ENCODE measurements around the gene CELSR3.

Gene CELSR3, protein sequence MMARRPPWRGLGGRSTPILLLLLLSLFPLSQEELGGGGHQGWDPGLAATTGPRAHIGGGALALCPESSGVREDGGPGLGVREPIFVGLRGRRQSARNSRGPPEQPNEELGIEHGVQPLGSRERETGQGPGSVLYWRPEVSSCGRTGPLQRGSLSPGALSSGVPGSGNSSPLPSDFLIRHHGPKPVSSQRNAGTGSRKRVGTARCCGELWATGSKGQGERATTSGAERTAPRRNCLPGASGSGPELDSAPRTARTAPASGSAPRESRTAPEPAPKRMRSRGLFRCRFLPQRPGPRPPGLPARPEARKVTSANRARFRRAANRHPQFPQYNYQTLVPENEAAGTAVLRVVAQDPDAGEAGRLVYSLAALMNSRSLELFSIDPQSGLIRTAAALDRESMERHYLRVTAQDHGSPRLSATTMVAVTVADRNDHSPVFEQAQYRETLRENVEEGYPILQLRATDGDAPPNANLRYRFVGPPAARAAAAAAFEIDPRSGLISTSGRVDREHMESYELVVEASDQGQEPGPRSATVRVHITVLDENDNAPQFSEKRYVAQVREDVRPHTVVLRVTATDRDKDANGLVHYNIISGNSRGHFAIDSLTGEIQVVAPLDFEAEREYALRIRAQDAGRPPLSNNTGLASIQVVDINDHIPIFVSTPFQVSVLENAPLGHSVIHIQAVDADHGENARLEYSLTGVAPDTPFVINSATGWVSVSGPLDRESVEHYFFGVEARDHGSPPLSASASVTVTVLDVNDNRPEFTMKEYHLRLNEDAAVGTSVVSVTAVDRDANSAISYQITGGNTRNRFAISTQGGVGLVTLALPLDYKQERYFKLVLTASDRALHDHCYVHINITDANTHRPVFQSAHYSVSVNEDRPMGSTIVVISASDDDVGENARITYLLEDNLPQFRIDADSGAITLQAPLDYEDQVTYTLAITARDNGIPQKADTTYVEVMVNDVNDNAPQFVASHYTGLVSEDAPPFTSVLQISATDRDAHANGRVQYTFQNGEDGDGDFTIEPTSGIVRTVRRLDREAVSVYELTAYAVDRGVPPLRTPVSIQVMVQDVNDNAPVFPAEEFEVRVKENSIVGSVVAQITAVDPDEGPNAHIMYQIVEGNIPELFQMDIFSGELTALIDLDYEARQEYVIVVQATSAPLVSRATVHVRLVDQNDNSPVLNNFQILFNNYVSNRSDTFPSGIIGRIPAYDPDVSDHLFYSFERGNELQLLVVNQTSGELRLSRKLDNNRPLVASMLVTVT (N-terminal part only)

DNA sequence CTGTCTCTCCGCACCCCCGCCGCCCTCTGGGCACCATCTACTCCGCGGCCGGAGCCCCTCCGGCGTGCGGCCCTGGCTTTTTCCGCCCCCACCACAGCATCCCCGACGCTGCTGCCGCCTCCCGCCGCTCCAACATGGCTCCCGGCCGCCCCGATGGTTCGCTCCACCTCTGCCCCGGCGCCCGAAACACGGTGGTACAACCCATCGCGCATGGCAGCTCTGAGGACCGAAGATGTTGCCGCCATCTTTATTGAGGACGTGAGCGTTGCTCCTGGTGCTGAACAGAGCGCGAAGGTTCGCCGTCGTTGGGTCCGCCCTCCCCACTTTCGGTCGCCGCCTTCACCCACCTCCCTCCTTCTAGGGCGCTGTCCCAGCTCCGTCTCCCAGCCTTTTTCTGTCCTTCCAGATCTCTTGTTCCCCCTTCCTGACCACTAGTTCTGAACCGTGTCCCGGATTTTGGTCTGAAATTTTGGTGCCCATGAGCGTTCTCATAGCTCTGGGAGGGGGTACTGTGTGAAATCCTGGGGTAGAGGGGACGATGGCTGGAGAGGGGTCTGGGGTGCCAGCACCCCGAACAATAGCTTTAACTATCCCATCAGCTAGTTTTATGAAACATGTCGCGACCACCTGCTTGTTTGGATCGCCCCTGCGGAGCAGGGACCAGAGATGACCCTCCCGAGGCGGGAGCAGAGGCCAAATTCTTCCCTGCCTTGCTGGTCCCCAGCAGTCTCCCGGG, at the start of gene CELSR3:
Gene CELSR3, minus strand, starts transcription at position 134 of the 736 bp plus-strand sequence. CDS start 252 bp downstream, outside the sequence.
- DNase-seq (ENCODE audit: low read depth), result peak; percentile 93

DNA sequence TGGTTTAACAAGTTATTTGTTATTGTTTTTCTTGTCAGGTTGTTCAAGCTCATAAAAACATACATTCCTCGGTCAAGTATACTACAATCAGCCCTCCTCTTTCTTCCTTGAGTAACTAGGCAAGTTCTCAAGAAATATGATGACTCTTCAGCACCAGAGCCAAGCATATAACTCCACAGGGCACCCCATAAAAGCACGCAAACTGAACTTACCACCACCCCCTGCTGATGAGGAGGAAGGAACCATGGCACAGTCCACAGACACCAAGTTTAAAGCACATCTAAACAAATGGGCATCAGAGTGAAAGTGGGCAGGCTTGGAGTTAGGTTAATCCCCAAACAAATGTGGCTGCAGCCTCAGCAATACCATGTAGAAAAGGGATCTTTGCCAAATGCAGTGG, 49.0 kb upstream of the CELSR3 start:
- DNase-seq (ENCODE audit: low read depth), result peak; percentile 19

DNA sequence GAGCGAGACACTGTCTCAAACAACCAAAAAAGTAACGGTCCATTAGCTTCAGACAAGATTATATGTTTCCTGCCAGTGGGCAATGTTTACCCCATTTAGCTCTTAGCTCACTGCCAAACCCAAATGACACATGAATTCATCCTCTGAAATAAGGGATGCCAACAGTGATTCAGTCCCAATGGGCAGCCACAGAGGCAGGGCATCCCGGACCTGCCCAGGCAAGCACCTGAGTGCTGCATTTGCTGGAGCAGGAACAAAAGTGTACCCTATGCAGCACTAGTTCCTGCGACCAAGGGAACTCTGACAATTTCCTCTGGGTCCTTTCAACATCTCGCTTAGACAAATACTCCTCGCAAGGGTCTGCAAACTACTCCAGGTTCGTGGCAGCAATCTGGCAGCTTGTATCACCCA, 46.4 kb upstream of the CELSR3 start:
- no peak for DNase-seq (ENCODE audit: low read depth)

DNA sequence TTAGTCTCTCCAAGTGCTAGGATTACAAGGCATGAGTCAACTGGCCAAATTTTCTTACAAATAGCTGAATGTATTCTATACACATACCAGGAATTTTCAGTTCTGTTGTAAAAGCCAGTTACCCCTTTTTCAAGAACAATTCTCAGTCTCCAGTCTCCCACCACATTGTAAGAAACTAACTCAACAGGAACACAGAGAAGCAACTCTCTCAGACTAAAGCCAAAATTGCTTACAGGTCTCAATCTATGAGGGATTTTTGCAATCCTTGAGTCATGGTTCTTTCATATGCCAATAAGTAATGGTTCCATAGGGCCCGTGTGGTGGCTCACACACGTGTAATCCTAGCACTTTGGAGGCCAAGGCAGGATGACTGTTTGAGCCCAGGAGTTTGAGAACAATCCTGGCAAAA, 45.8 kb upstream of the CELSR3 start:
- peak; percentile 55 for DNase-seq (ENCODE audit: low read depth)

DNA sequence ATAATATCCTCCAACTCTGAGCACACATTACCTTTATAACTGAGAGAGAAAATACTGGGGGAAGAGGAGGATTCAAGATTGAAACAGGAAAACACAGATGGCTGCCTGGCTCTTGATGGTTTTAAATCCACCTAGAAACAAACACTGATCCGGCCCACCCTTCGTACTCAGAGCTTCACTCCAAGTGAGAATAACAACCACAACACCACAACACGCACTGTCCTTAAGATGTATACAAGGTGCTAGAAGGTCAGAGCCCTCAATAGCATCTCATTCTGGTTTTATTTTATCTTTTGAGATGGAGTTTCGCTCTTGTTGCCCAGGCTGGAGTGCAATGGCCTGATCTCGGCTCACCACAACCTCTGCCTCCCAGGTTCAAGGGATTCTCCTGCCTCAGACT, 44.5 kb upstream of the CELSR3 start:
- no peak for DNase-seq (ENCODE audit: low read depth)

DNA sequence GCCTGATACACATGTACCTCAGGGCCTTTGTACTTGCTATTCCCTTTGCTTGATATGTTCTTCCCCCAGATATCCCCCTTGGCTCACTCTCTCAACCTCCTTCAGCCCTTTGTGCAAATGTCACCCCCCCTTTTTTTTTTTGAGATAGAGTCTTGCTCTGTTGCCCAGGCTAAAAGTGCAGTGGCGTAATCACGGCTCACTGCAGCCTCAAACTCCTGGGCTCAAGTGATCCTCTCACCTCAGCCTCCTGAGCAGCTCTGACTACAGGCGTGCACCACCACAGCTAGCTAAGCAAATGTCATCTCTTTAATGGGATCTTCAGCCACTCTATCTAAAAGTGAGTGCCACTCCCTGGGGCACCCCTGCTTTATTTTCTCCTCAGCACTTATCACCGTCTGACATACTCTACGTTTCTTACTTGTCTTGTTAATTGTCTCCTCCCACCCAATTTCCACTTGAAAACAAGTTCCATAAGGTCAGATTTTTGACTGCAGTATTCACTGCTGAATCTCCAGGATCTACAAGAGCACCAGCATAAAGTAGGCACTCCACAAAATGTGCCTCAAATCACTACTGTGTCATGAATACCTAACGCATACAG, 39.7 kb upstream of the CELSR3 start:
- DNase-seq (ENCODE audit: low read depth), result no peak

DNA sequence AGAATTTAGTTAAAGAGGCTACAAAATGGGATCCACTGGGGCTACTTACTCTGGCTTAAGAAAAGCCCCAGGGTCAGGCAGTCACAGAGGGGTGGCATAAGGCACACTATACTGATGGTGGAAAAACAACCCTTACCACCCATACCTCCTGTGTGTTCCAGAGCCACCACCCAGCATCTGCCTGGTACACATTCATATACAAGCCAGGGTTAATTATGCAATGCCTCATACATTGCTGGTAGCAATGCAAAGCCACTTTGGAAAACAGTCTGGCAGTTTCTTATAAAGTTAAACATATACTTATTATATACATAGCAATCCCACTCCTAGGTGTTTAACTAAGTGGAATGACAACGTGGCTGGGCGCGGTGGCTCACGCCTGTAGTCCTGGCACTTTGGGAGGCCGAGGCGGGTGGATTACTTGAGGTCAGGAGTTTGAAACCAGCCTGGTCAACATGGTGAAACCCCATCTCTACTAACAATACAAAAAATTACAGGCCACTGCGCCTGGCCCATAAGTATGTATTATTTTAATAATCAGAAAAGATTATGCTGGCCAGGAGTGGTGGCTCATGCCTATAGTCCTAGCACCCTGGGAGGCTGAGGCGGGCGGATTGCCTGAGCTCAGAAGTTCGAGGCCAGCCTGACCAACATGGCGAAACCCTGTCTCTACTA, 38.2 kb upstream of the CELSR3 start:
- DNase-seq (ENCODE audit: low read depth), result no peak

DNA sequence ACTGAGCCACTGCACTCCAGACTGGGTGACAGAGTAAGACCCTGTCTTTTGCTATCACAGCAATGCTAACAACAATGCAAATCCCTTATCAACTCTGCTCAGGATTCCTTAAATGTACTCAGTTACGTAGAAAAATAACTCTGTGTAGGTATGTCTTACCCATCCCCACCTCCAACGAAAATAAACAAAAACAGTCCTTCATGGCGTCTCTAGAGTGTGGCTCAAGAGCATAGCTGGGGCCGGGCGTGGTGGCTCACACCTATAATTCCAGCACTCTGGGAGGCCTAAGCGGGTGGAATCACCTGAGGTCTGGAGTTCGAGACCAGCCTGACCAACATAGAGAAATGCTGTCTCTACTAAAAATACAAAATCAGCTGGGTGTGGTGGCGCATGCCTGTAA, 36.2 kb upstream of the CELSR3 start:
- DNase-seq (ENCODE audit: low read depth), result no peak

DNA sequence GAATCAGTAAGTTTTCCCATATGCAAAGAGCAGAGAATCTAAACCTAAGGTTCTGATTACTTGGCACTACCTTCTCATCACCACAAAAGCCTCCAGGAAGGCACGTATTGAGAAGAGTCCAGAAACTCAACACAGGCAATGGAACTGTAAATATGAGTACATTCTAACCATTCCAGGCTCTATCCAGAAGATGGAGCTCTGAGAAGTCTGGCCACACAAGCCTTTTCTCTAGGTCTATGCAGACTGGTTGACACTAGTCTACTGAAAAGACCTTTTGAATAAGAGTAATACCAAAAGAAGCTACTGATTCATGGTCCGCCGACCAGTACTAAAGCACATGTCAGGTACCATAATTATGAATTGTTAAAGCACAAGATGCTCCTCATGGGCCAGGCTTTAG, 35.3 kb upstream of the CELSR3 start:
- DNase-seq (ENCODE audit: low read depth), result no peak

DNA sequence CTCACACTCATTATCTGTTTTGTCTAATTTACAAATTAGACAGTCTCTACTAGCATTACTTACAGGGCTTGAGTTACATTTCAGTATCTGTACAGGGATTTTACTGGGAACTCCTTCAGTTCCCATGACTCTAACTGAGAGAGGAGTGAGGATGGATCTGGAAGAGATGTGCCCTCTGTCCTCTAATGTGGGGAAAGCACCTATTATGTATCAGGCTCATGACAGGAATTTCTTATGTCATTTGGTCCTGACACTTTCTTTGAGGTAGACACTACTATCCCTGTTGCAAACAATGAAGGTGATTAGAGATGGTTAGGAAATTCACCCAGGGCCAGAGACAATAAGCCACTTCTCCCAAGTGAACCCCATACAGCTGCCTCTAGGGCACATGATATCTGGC, 33.9 kb upstream of the CELSR3 start:
- no peak for DNase-seq (ENCODE audit: low read depth)

DNA sequence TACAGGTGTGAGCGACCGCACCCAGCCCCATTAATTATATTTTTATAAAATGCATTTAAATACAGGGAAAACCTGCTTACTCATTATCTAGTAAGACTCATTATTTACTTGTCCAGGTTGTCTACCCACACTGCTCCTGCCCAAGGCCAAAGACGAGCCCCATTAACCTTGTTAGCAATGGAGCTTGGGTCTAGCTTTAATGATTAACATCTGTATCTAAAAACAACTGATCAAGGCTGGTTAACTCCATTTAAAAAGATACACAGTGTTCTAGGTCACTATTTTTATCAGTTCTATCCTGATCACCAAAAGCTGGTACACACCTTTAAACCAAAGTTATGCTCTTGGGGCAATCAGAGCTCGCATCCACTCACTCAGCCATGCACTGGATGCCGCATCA, 33.5 kb upstream of the CELSR3 start:
- DNase-seq (ENCODE audit: low read depth), result no peak

DNA sequence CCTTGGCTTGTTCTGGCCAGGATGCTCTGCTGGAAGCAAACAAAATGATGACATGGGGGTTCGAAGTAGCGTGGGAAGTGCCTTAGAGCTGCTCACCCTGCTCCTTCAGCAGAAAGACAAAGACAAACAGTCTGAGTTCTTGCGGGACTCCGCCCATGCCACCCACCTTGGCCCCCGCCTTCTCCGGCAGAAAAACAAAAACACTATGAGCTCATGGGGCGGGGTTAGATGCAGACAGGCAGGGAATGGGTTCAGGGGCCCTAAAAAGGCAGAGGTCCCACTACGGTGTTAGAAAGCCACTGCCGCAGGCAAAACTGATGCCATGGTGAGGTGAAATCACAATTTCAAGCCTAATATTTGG, 32.7 kb upstream of the CELSR3 start:
- peak; percentile 71 for DNase-seq (ENCODE audit: low read depth)

DNA sequence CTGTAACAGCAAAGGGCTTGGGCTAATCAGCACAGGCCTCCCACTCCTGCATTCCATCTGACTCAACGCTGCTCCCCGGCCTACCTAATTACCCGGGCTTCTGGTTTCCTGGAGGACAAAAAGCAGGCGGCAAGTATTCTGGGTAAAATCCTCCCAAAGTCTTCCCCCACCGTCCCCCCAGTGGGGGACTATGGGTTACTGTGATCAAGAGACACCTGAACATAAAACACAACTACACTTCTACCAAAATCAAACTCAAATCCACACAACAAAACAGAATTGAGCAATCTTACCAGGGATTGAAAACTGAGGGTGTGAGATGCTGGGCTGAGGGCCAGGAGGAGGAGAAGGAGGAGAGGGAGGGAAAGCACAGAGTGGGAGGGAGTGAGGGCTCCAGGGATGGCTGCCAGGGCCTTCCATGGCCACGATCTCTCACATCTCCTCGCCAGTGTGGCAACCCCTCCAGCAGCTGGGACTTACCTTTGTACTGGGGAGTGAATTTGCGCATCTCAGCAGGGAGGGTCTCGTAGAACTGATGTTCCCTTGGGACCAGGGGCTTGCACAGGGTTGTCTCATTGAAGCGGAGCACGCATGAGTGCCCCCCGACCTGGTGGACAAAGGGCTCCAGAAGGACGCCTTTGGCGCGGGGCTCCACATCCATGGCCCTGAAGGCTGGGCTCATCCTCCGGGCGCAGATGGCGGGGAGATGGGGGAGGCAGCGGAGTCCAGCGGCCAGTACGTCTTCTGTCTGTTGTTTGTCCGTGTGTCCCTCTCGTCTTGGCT, 32.1 kb upstream of the CELSR3 start:
- peak; percentile 89 for DNase-seq (ENCODE audit: low read depth)

DNA sequence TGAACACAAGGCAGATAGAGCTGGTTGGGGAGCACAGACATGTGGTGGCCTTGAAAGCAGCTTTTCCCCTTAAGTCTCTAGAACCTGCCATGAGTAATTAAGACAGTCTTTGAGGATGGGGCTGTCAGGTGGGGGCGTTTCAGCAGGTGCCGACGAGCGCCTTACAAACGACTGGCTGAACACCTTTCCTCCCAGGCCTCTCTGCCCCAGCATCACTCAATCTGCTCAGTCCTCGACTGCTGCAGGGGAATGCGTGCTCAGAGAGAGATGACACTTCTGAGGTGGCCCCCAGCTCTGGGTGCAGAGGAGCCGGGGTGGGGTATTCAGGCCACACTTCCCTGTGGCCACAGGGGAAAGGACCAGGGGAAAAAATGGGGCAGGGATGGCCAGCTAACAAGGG, 31.1 kb upstream of the CELSR3 start:
- no peak for DNase-seq (ENCODE audit: low read depth)

DNA sequence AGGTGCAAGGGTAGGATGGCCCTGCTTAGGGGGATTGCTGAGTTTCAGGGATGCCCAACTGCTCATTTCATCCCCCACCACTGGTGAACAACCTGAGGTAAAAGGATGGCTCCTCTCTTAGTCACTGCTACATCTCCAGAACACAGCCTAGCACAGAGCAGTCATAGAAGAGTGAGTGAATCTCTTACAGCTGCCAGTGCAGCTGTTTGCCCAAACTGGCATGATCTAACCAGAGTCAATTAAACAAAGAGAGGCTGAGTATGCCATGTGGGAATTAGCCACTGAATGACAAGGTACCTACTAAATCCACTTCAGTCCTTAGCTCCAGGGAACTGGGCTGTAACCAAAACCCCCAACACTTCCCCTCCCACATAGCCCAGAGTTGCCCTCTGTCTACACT, 29.9 kb upstream of the CELSR3 start:
- no peak for DNase-seq (ENCODE audit: low read depth)

DNA sequence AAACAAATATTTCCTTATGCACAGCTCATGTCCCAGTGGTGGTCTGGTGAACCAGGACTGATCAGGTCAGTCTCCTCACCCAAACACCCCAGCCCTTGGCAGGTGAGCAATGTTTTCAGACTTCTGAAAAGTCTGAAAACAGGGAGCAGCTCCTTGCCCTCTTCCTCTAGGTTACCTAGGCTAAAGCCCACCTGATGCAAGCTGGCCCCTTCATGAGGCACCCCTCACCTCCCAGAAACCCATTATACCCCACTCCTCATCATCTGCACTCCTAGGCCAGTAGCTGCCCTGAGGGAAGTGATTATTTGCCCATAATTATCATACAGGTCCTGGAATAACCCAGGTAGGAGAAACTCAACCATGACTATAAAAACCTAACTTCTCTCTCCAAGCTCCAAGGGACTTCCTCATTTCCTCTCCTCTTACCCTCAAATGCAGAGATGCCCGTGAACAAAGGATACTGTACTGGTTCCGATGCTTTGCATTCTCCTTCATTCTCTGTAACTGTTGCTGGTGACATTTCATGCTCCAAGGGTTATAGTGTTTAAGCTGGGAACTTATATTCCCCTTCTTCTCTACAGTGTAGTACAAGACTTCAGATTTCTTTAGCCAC, 28.3 kb upstream of the CELSR3 start:
- no peak for DNase-seq (ENCODE audit: low read depth)

DNA sequence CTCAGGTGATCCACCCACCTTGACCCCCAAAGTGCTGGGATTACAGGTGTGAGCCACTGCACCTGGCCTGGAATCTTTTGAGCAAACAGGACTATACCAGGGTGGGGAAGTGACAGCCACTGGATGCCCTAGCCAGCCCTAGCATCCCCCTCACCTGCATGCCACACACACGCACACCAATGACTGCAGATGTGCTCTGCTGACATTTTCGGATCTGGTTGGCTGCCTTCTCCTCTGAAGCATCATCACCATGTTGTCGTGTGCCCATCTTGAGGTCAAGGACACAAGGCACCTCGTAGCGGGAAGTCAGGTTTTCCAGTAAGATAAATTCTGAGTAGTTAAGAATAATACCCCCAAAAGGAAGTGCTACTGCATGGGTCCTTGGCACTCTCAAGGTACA, 26.7 kb upstream of the CELSR3 start:
- no peak for DNase-seq (ENCODE audit: low read depth)

DNA sequence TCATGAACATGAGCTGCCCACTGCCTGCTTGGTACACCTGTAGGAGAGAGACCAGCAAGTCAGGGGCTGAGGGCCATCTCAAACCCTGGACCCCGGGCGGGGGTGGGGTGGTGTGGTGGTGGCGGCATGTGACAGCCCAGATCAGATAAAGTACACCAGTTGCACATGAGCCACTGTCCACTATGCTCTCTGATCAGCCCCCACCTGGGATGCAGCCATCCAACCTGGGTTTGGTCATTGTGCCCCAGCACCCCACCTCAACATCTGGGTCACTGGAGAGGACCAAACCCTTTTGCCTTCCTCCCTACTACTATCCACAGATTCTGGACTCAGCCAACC, 26.0 kb upstream of the CELSR3 start:
- DNase-seq (ENCODE audit: low read depth), result no peak

DNA sequence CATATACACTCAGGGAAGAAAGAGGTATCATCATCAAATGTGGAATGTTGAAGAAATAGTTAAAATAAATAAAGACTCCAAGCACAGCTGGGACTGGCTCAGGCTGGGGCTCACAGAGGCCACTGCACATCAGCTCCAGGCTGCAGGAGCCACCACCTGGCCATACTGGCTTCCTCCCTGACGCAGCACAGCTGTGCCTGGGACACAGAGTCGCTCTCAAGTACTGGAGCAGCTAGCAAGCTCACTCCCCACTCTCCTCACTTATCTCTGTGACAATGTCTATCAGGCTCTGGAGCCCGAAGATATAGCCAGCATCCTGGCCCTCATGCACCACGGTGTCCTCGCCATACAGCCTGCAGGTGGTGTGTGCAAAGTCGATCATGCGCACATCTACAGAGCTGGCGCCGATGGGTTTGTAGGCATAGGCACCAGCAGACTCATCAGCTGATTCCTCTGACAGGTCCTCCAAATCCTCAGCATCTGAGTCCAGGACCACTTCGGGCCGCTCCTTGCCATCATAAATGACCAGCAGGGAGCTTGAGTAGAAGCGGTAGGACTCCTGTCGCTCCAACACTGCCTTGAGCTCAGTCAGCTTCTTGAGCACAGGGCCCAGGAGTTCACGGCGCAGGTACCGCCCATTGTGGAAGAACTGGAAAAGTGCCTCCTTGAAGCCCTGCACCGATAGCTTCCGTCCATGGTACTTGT, 25.5 kb upstream of the CELSR3 start:
- no peak for DNase-seq (ENCODE audit: low read depth)

All from EH (cell line).